DOHH2 (cell line): Measurements from ENCODE around the gene EPGN.

Experiments
- CTCF ChIP-seq: fragments of 200-600 bp; sonication (generic); IDR thresholded peaks from one replicate; pipeline ENCODE4 v1.5.1; 2014; ENCODE audit warnings: antibody characterized with exemption, mild to moderate bottlenecking, low read depth, low read length; ENCODE audit not compliant: poor library complexity, severe bottlenecking
- EZH2phosphoT487 ChIP-seq: fragments of 200-600 bp; sonication (generic); IDR thresholded peaks from 2 replicates; pipeline ENCODE4 v1.6.1; 2017; ENCODE audit warnings: borderline replicate concordance, mild to moderate bottlenecking, antibody characterized with exemption, low read length, moderate library complexity, mixed read lengths

- TF ChIP-seq CTCF (no peak), EZH2phosphoT487 (no peak)
These were observed 31.2 kb downstream of the EPGN start for GRCh38 chr4:74339501-74339900.
